ENCODE results near the gene USP37. TPM values are rescaled to one million over a fixed set of nuclear protein-coding genes. Genes with fewer than 3 reads are reported as not detected.
A peak's percentile ranks its signal among the peaks of the same experiment; 100 is the strongest.

USP37 gene
- total and polyA plus RNA-seq, 9 donors, result 4.2 to 56.8 (median 17.6) TPM

DNA sequence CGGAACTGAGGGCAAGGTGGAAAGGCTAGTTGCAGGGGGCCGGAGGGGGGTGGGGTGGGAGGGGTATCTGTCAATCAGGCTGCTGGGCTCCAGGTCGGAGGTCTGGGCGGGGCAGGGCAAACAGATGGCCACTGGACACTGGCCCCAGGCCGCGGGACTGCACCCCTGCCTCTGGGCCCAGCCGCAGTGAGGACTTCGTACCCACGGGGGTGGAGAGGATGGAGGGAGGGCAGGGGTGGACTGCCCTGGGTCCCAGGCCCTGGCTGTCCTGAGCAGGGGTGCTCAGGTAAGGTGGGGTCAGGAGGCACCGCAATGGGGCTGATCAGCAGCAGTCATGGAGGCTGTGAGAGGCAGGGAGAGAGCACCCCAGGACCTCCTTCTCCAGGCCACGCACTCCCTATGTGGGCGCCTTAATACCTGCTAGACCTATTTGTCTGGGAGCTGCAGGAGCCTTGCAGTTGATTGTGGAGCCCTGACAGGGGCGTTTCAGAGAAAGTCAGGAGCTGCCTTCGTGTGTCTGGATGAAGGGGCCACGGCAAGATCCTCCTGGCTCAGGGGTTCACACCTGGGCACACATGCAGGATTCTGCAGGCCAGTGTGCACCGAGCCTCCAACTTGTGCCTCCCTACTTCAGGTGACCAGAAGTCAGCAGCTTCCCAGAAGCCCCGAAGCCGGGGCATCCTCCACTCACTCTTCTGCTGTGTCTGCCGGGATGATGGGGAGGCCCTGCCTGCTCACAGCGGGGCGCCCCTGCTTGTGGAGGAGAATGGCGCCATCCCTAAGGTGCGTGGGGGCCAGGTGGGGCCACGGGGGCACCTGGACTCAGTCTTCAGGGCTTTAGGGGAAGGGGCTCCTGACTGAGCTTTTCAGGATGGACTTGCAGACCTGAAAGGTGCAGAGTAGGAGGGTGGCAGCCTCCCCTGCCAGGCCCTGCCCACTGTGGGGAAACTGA, 166.9 kb downstream of the USP37 start:
- H3K4me1 ChIP-seq (ENCODE audit: insufficient read depth), result peaks cover 13% of the 10 kb centered on the region
- intact Hi-C loops (cut with DNase I), result loop anchor here in 2 of 4 donors (10.0 kb wide), 2 partner anchors 64 to 254 kb away; partner anchors contain the start of genes BCS1L (in 1 of the 2) and ZNF142 (in 1 of the 2)
- DNase-seq, result peak in 1 of 5 donors; percentile 28

More for the DNA sequence above, 166.9 kb downstream of the USP37 start:
- Histone ChIP-seq H3K9me3 (no peaks in the 10 kb centered on the region), H3K27ac (peak overlapping the region; percentile 1 to 98), H3K36me3 (no peaks in the 10 kb centered on the region), H3K27me3 (no peaks in the 10 kb centered on the region), H3K4me3 (peak overlapping the region; percentile 99)
- TF ChIP-seq EP300 (IDR thresholded peaks at IDR 0.05) (no peak), POLR2A (IDR thresholded peaks at IDR 0.05) (no peak)
- TF ChIP-seq, protein P1, sequence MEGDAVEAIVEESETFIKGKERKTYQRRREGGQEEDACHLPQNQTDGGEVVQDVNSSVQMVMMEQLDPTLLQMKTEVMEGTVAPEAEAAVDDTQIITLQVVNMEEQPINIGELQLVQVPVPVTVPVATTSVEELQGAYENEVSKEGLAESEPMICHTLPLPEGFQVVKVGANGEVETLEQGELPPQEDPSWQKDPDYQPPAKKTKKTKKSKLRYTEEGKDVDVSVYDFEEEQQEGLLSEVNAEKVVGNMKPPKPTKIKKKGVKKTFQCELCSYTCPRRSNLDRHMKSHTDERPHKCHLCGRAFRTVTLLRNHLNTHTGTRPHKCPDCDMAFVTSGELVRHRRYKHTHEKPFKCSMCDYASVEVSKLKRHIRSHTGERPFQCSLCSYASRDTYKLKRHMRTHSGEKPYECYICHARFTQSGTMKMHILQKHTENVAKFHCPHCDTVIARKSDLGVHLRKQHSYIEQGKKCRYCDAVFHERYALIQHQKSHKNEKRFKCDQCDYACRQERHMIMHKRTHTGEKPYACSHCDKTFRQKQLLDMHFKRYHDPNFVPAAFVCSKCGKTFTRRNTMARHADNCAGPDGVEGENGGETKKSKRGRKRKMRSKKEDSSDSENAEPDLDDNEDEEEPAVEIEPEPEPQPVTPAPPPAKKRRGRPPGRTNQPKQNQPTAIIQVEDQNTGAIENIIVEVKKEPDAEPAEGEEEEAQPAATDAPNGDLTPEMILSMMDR (IDR thresholded peaks at IDR 0.05), result no peak
- WGBS, 3 donors, result 18 to 25% (median 18%) methylated on average over 22 to 24 of the region's 24 CpGs

MicroRNAs encoded within 50 kb of the gene (microRNA counts, 767-probe panel; counts per million panel counts)
- 6,017 counts per million, percentile 97 among the panel's probes with 10 or more counts for microRNA hsa-miR-26b-5p

Small RNA genes within 50 kb of the gene (microRNA-seq; reads per million reads assigned to microRNA genes)
- 28,433 to 75,475 (median 28,756) reads per million in 3 donors for gene MIR26B

Small RNA genes within 50 kb of the gene (small RNA-seq; reads per million reads assigned to genes)
- 344 reads per million, percentile 95 among the genes with 10 or more reads in this experiment for gene MIR26B
- gene RNU6-136P, result not detected

Other genes with a start within 250 kb of the USP37 start
- 1 to 10 TPM in 5 of 7 donors, not detected in 2; 1.2 to 9.4 (median 1.4) TPM for gene CATIP, start 211.5 kb downstream of the USP37 start, total RNA-seq
- gene CATIP, start 211.5 kb downstream of the USP37 start, polyA plus RNA-seq, result under 1 TPM in 1 of 2 donors, not detected in 1; 0.12 TPM
- gene SLC11A1, start 186.1 kb downstream of the USP37 start, total RNA-seq, result 10 to 100 TPM in 3 of 7 donors, 1 to 10 TPM in 4; 1.0 to 28.9 (median 8.7) TPM
- gene SLC11A1, start 186.1 kb downstream of the USP37 start, polyA plus RNA-seq, result 1 to 10 TPM in 1 of 2 donors, under 1 TPM in 1; 0.83 to 3.0 TPM
- gene CTDSP1, start 168.5 kb downstream of the USP37 start, total RNA-seq, result 100 to 1,000 TPM in 5 of 7 donors, 10 to 100 TPM in 2; 68.8 to 211 (median 159) TPM
- gene CTDSP1, start 168.5 kb downstream of the USP37 start, polyA plus RNA-seq, result 100 to 1,000 TPM in 1 of 2 donors, 10 to 100 TPM in 1; 38.6 to 135 TPM
- gene VIL1, start 149.2 kb downstream of the USP37 start, total RNA-seq, result 1 to 10 TPM in 1 of 7 donors, under 1 TPM in 1, not detected in 5; 0.38 to 1.3 TPM
- gene VIL1, start 149.2 kb downstream of the USP37 start, polyA plus RNA-seq, result under 1 TPM in 1 of 2 donors, not detected in 1; 0.05 TPM
- 10 to 100 TPM; 28.3 to 53.9 (median 33.2) TPM for gene CNOT9, start 488 bp upstream of the USP37 start, total RNA-seq
- 10 to 100 TPM; 16.2 to 34.3 TPM for gene CNOT9, start 488 bp upstream of the USP37 start, polyA plus RNA-seq
- gene PLCD4, start 39.5 kb upstream of the USP37 start, total RNA-seq, result 1 to 10 TPM in 3 of 7 donors, under 1 TPM in 4; 0.24 to 1.5 (median 0.91) TPM
- under 1 TPM; 0.21 to 0.88 TPM for gene PLCD4, start 39.5 kb upstream of the USP37 start, polyA plus RNA-seq
- gene ZNF142, start 91.3 kb upstream of the USP37 start, total RNA-seq, result 10 to 100 TPM; 10.9 to 33.9 (median 24.0) TPM
- gene ZNF142, start 91.3 kb upstream of the USP37 start, polyA plus RNA-seq, result 1 to 10 TPM; 7.0 to 8.2 TPM
- 10 to 100 TPM; 14.7 to 45.2 (median 35.0) TPM for gene BCS1L, start 91.3 kb upstream of the USP37 start, total RNA-seq
- 10 to 100 TPM; 31.5 to 34.4 TPM for gene BCS1L, start 91.3 kb upstream of the USP37 start, polyA plus RNA-seq
- gene RNF25, start 103.7 kb upstream of the USP37 start, total RNA-seq, result 10 to 100 TPM; 11.7 to 38.6 (median 25.7) TPM
- 10 to 100 TPM; 26.5 to 45.9 TPM for gene RNF25, start 103.7 kb upstream of the USP37 start, polyA plus RNA-seq
- 10 to 100 TPM; 26.8 to 93.2 (median 39.1) TPM for gene STK36, start 103.7 kb upstream of the USP37 start, total RNA-seq
- 10 to 100 TPM; 28.7 to 38.5 TPM for gene STK36, start 103.7 kb upstream of the USP37 start, polyA plus RNA-seq
- gene TTLL4, start 142.5 kb upstream of the USP37 start, total RNA-seq, result 10 to 100 TPM; 12.4 to 19.6 (median 17.6) TPM
- gene TTLL4, start 142.5 kb upstream of the USP37 start, polyA plus RNA-seq, result 10 to 100 TPM in 1 of 2 donors, 1 to 10 TPM in 1; 6.9 to 17.2 TPM
- 10 to 100 TPM; 22.0 to 59.5 (median 34.4) TPM for gene CYP27A1, start 213.8 kb upstream of the USP37 start, total RNA-seq
- 10 to 100 TPM; 30.0 to 39.0 TPM for gene CYP27A1, start 213.8 kb upstream of the USP37 start, polyA plus RNA-seq

Measured in ovary (tissue), 9 donors.